ENCODE measurements around the gene TBC1D22A. TPM values are rescaled to one million over a fixed set of nuclear protein-coding genes. Genes with fewer than 3 reads are reported as not detected.

Gene TBC1D22A
- polyA plus RNA-seq, 1 donor (not counting 4 experiments of a cell fraction or from before 2014, with no cell fraction given), result 20.9 TPM

- no peaks in the 10 kb centered on the region for H3K9me1 ChIP-seq (ENCODE audit: control insufficient read depth, extremely low read depth, insufficient read depth, low read length)
- dilution Hi-C loops (cut with MboI; ENCODE audit: extremely low pct_ligation_motif_present, low sequenced_read_pairs), result no loop called here
These were observed 398.5 kb downstream of the TBC1D22A start for GRCh38 chr22:47160781-47161520.

DNA sequence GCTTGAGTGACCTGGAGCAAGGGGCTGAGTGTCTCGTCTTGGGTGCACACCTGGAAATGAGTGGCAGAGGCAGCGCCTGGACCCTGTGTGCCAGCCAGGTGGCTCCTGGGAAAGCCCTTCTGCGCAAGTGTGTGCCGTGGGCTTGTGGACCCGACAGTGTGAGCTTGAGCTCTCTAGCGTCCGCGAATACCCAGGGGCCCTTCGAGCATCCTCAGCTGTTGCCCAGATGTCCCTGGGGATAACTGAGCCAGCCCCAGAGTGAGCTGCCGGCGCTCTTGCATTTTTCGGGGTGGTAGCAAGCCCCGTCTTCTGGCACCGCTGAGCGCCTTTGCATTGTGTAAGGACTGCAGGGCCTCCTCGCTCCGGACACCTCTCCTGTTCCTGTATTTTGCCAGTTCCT is 399.2 kb downstream of the TBC1D22A start:
- TF ChIP-seq, protein P1, sequence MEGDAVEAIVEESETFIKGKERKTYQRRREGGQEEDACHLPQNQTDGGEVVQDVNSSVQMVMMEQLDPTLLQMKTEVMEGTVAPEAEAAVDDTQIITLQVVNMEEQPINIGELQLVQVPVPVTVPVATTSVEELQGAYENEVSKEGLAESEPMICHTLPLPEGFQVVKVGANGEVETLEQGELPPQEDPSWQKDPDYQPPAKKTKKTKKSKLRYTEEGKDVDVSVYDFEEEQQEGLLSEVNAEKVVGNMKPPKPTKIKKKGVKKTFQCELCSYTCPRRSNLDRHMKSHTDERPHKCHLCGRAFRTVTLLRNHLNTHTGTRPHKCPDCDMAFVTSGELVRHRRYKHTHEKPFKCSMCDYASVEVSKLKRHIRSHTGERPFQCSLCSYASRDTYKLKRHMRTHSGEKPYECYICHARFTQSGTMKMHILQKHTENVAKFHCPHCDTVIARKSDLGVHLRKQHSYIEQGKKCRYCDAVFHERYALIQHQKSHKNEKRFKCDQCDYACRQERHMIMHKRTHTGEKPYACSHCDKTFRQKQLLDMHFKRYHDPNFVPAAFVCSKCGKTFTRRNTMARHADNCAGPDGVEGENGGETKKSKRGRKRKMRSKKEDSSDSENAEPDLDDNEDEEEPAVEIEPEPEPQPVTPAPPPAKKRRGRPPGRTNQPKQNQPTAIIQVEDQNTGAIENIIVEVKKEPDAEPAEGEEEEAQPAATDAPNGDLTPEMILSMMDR (optimal IDR thresholded peaks at IDR 0.05 in 1 of 3, IDR thresholded peaks at IDR 0.05 in 1 of 3, conservative IDR thresholded peaks at IDR 0.05 in 1 of 3; ENCODE audit: extremely low read depth in 1 of 3, insufficient read depth in 2 of 3, low read length in 3 of 3), result no peak
- no peak for TF ChIP-seq EZH2 (IDR thresholded peaks at IDR 0.05; ENCODE audit: low read length)
- DNase-seq (ENCODE audit: low read depth, low spot score) (no peak), FAIRE-seq (no peak)
- H3K27me3 ChIP-seq (ENCODE audit: control insufficient read depth, extremely low read depth, insufficient read depth, low read length), result no peaks in the 10 kb centered on the region
- H3K79me2 ChIP-seq (ENCODE audit: control insufficient read depth, insufficient read depth, low read length), result no peaks in the 10 kb centered on the region
- dilution Hi-C loops (cut with MboI; ENCODE audit: extremely low pct_ligation_motif_present, low sequenced_read_pairs), result no loop called here
- H3K4me1 ChIP-seq (ENCODE audit: control insufficient read depth, extremely low read depth, insufficient read depth, low read length), result no peaks in the 10 kb centered on the region
- no peaks in the 10 kb centered on the region for H3K9me3 ChIP-seq (ENCODE audit: control insufficient read depth, low read depth, low read length)
- H3K36me3 ChIP-seq (ENCODE audit: control insufficient read depth in 2 of 2, extremely low read depth in 1 of 2, insufficient read depth in 2 of 2, low read length in 2 of 2), result peaks cover 3% of the 10 kb centered on the region in 2 experiments
- H2AFZ ChIP-seq (ENCODE audit: control insufficient read depth, low read length), result no peak overlapping the region
- H3K4me2 ChIP-seq (ENCODE audit: control insufficient read depth, extremely low read depth, insufficient read depth, low read depth, low read length), result no peak overlapping the region
- H3K4me3 ChIP-seq (ENCODE audit: control insufficient read depth in 2 of 3, extremely low read depth in 1 of 3, insufficient read depth in 2 of 3, low read depth in 1 of 3, low read length in 3 of 3), result no peak overlapping the region
- H3K9ac ChIP-seq (ENCODE audit: control insufficient read depth, extremely low read depth, insufficient read depth, low read length), result no peak overlapping the region
- no peaks in the 10 kb centered on the region for H4K20me1 ChIP-seq (ENCODE audit: control insufficient read depth, extremely low read depth, insufficient read depth, low read length)
- no peak overlapping the region for H3K27ac ChIP-seq (ENCODE audit: control insufficient read depth, insufficient read depth, low read length)
- H3K9me1 ChIP-seq (ENCODE audit: control insufficient read depth, extremely low read depth, insufficient read depth, low read length), result no peaks in the 10 kb centered on the region

More at GRCh38 chr22:47160781-47161520, 398.5 kb downstream of the TBC1D22A start:
- Histone ChIP-seq H3K27ac (ENCODE audit: control insufficient read depth, insufficient read depth, low read length) (no peak overlapping the region), H3K4me2 (ENCODE audit: control insufficient read depth, extremely low read depth, insufficient read depth, low read depth, low read length) (no peak overlapping the region), H2AFZ (ENCODE audit: control insufficient read depth, low read length) (no peak overlapping the region), H4K20me1 (ENCODE audit: control insufficient read depth, extremely low read depth, insufficient read depth, low read length) (no peaks in the 10 kb centered on the region), H3K9me3 (ENCODE audit: control insufficient read depth, low read depth, low read length) (no peaks in the 10 kb centered on the region), H3K27me3 (ENCODE audit: control insufficient read depth, extremely low read depth, insufficient read depth, low read length) (no peaks in the 10 kb centered on the region), H3K9ac (ENCODE audit: control insufficient read depth, extremely low read depth, insufficient read depth, low read length) (no peak overlapping the region), H3K4me1 (ENCODE audit: control insufficient read depth, extremely low read depth, insufficient read depth, low read length) (no peaks in the 10 kb centered on the region), H3K79me2 (ENCODE audit: control insufficient read depth, insufficient read depth, low read length) (no peaks in the 10 kb centered on the region), H3K36me3 (ENCODE audit: control insufficient read depth in 2 of 2, extremely low read depth in 1 of 2, insufficient read depth in 2 of 2, low read length in 2 of 2) (peaks cover 3% of the 10 kb centered on the region in 2 experiments), H3K4me3 (ENCODE audit: control insufficient read depth in 2 of 3, extremely low read depth in 1 of 3, insufficient read depth in 2 of 3, low read depth in 1 of 3, low read length in 3 of 3) (no peak overlapping the region)
- no peak for DNase-seq (ENCODE audit: low read depth, low spot score)
- no peak for TF ChIP-seq EZH2 (IDR thresholded peaks at IDR 0.05; ENCODE audit: low read length)
- TF ChIP-seq, protein P1 (optimal IDR thresholded peaks at IDR 0.05 in 1 of 3, IDR thresholded peaks at IDR 0.05 in 1 of 3, conservative IDR thresholded peaks at IDR 0.05 in 1 of 3; ENCODE audit: extremely low read depth in 1 of 3, insufficient read depth in 2 of 3, low read length in 3 of 3), result no peak
- no peak for FAIRE-seq

Data from keratinocyte (primary cell).